Stimulated activated CD8-positive, alpha-beta memory T cell treated with anti-CD3 and anti-CD28 coated beads, Interleukin-12 subunit alpha, Interleukin-12 subunit beta, amount 100 ng/mL, for 24 hours (primary cell): ENCODE data around the gene HEYL.
"Not testable (repeated sequence)": the region's sequence is repeated elsewhere in the genome, so short reads cannot be mapped to it uniquely, and the experiment has no call there.

Experiments used
- DNase-seq: peaks from one replicate; pipeline ENCODE4 v3.0.0-alpha.2; 2020; ENCODE audit errors: extremely low read depth

Gene HEYL

GRCh38 chr1:39608921-39609320, 30.5 kb downstream of the HEYL start:
- DNase-seq = no peak

- not testable (repeated sequence) for DNase-seq
Measured at GRCh38 chr1:39603677-39604076, 35.8 kb downstream of the HEYL start.

GRCh38 chr1:39601667-39602255, 37.7 kb downstream of the HEYL start:
- DNase-seq = not testable (repeated sequence)

- DNase-seq = no peak
Measured at GRCh38 chr1:39596163-39596562, 43.3 kb downstream of the HEYL start.

GRCh38 chr1:39593386-39593785, 46.1 kb downstream of the HEYL start:
- DNase-seq = no peak

GRCh38 chr1:39592069-39592468, 47.4 kb downstream of the HEYL start:
- DNase-seq = no peak

GRCh38 chr1:39590546-39590945, 48.9 kb downstream of the HEYL start:
- DNase-seq = no peak

GRCh38 chr1:39585933-39586332, 53.5 kb downstream of the HEYL start:
- no peak for DNase-seq

GRCh38 chr1:39576016-39576657, 63.3 kb downstream of the HEYL start:
- no peak for DNase-seq

GRCh38 chr1:39575191-39576015, 64.0 kb downstream of the HEYL start:
- no peak for DNase-seq

GRCh38 chr1:39574646-39575045, 64.8 kb downstream of the HEYL start:
- no peak for DNase-seq
